Measurements from ENCODE around the gene MTMR3. TPM values are rescaled to one million over a fixed set of nuclear protein-coding genes. Genes with fewer than 3 reads are reported as not detected.

Gene MTMR3
- total RNA-seq, 4 donors from 2014 or later: 34.9 to 45.9 (median 41.9) TPM

- Histone ChIP-seq H3K9me3 (no peaks in the 10 kb centered on the region), H3K27ac (no peak overlapping the region), H3K4me1 (peaks cover 0 to 6% (median 0%) of the 10 kb centered on the region in 3 donors), H3K27me3 (peaks cover 46% of the 10 kb centered on the region), H3K36me3 (no peaks in the 10 kb centered on the region), H3K4me3 (no peak overlapping the region)
- ATAC-seq: no peak
- 59 to 80% methylated on average over 6 to 7 of the region's 10 CpGs for WGBS, 2 donors (ENCODE audit: low coverage in 1 of 2)
- TF ChIP-seq POLR2AphosphoS5 (IDR thresholded peaks at IDR 0.05): no peak
- TF ChIP-seq POLR2A (IDR thresholded peaks at IDR 0.05): no peak
- no peak for TF ChIP-seq EP300 (IDR thresholded peaks at IDR 0.05)
These were observed 195.6 kb downstream of the MTMR3 start for GRCh38 chr22:30078320-30079311.

GRCh38 chr22:30079952-30080533 is 197.1 kb downstream of the MTMR3 start, which contains the start of gene HORMAD2:
TSS of gene HORMAD2 (plus strand) at chr22:30080464. CDS start at chr22:30093953, 13,489 bp downstream.
- Histone ChIP-seq H3K4me3 (peak within 1 kb of the TSS in 1 of 2 donors; percentile 25), H3K27me3 (peaks cover 59% of the 10 kb centered on the region), H3K36me3 (no peaks in the 10 kb centered on the region), H3K9me3 (no peaks in the 10 kb centered on the region), H3K4me1 (peaks cover 0 to 6% (median 0%) of the 10 kb centered on the region in 3 donors), H3K27ac (no peak within 1 kb of the TSS)
- 25 to 31% methylated on average over 4 to 19 of the region's 53 CpGs for WGBS, 2 donors (ENCODE audit: low coverage in 1 of 2)
- no peak for ATAC-seq
- no peak for TF ChIP-seq CTCF (IDR thresholded peaks at IDR 0.05)
- no peak for TF ChIP-seq POLR2A (IDR thresholded peaks at IDR 0.05)
- TF ChIP-seq EP300 (IDR thresholded peaks at IDR 0.05): no peak

Small RNA genes within 50 kb of the gene (small RNA-seq; reads per million reads assigned to genes)
- gene MIR6818 (0 reads per million in 4 donors), gene RNU6-331P (0 reads per million in 4 donors)

Other genes starting within 250 kb of the MTMR3 start
- under 1 TPM in 3 of 4 donors, not detected in 1; 0.27 to 0.62 (median 0.32) TPM for gene CABP7, start 163.2 kb upstream of the MTMR3 start, total RNA-seq
- gene ZMAT5, start 116.2 kb upstream of the MTMR3 start, total RNA-seq: 10 to 100 TPM; 10.6 to 26.5 (median 17.1) TPM
- gene UQCR10, start 115.8 kb upstream of the MTMR3 start, total RNA-seq: 10 to 100 TPM; 54.3 to 78.6 (median 64.9) TPM
- gene ASCC2, start 44.9 kb upstream of the MTMR3 start, total RNA-seq: 10 to 100 TPM; 19.6 to 35.8 (median 28.5) TPM
- not detected for gene HORMAD2, start 197.3 kb downstream of the MTMR3 start, total RNA-seq

All from gastroesophageal sphincter (tissue), 4 donors.